SK-N-SH (cell line): ENCODE measurements around the gene ITCH.

Source experiments
- IRF3 ChIP-seq: fragments of 150-350 bp; IDR thresholded peaks from 2 replicates; pipeline ENCODE4 v1.6.1; 2016; ENCODE audit warnings: mild to moderate bottlenecking, low read depth, low read length
- NFIC ChIP-seq: IDR thresholded peaks from 2 replicates; pipeline ENCODE4 v1.4.0; 2012; ENCODE audit warnings: borderline replicate concordance
- PBX3 ChIP-seq: IDR thresholded peaks from 2 replicates; pipeline ENCODE4; 2012
- RCOR1 ChIP-seq: fragments of 150-350 bp; IDR thresholded peaks from 2 replicates; pipeline ENCODE4 v1.6.1; 2017; ENCODE audit warnings: antibody characterized with exemption, low read length
- TAF1 ChIP-seq: IDR thresholded peaks from 2 replicates; pipeline ENCODE4 v1.6.1; 2012; ENCODE audit warnings: low read depth, mild to moderate bottlenecking, low read length, moderate library complexity, borderline replicate concordance
- YY1 ChIP-seq: IDR thresholded peaks from 2 replicates; pipeline ENCODE4 v1.4.0; 2012; ENCODE audit warnings: low read depth, mild to moderate bottlenecking
- TF ChIP-seq, protein P1 (sequence below): fragments of 200-600 bp; sonication (generic); IDR thresholded peaks from 2 replicates; pipeline ENCODE4 v1.6.1; 2017; ENCODE audit warnings: antibody characterized with exemption, mild to moderate bottlenecking, moderate library complexity
- TF ChIP-seq, protein P2 (sequence below): IDR thresholded peaks from 2 replicates; pipeline ENCODE4 v1.6.1; 2012; ENCODE audit warnings: mild to moderate bottlenecking, low read depth, low read length, moderate library complexity

GRCh38 chr20:34559311-34560140 lies 196.5 kb downstream of the ITCH start:
- TF ChIP-seq RCOR1: no peak
- TF ChIP-seq, protein P1, sequence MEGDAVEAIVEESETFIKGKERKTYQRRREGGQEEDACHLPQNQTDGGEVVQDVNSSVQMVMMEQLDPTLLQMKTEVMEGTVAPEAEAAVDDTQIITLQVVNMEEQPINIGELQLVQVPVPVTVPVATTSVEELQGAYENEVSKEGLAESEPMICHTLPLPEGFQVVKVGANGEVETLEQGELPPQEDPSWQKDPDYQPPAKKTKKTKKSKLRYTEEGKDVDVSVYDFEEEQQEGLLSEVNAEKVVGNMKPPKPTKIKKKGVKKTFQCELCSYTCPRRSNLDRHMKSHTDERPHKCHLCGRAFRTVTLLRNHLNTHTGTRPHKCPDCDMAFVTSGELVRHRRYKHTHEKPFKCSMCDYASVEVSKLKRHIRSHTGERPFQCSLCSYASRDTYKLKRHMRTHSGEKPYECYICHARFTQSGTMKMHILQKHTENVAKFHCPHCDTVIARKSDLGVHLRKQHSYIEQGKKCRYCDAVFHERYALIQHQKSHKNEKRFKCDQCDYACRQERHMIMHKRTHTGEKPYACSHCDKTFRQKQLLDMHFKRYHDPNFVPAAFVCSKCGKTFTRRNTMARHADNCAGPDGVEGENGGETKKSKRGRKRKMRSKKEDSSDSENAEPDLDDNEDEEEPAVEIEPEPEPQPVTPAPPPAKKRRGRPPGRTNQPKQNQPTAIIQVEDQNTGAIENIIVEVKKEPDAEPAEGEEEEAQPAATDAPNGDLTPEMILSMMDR: no peak
- no peak for TF ChIP-seq TAF1
- TF ChIP-seq PBX3: no peak
- TF ChIP-seq, protein P2, sequence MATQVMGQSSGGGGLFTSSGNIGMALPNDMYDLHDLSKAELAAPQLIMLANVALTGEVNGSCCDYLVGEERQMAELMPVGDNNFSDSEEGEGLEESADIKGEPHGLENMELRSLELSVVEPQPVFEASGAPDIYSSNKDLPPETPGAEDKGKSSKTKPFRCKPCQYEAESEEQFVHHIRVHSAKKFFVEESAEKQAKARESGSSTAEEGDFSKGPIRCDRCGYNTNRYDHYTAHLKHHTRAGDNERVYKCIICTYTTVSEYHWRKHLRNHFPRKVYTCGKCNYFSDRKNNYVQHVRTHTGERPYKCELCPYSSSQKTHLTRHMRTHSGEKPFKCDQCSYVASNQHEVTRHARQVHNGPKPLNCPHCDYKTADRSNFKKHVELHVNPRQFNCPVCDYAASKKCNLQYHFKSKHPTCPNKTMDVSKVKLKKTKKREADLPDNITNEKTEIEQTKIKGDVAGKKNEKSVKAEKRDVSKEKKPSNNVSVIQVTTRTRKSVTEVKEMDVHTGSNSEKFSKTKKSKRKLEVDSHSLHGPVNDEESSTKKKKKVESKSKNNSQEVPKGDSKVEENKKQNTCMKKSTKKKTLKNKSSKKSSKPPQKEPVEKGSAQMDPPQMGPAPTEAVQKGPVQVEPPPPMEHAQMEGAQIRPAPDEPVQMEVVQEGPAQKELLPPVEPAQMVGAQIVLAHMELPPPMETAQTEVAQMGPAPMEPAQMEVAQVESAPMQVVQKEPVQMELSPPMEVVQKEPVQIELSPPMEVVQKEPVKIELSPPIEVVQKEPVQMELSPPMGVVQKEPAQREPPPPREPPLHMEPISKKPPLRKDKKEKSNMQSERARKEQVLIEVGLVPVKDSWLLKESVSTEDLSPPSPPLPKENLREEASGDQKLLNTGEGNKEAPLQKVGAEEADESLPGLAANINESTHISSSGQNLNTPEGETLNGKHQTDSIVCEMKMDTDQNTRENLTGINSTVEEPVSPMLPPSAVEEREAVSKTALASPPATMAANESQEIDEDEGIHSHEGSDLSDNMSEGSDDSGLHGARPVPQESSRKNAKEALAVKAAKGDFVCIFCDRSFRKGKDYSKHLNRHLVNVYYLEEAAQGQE: no peak
- TF ChIP-seq NFIC: no peak
- TF ChIP-seq IRF3: no peak
- no peak for TF ChIP-seq YY1
